ENCODE data around the gene TYW1. TPM values are rescaled to one million over a fixed set of nuclear protein-coding genes. Genes with fewer than 3 reads are reported as not detected.
"Not testable (repeated sequence)": the region's sequence is repeated elsewhere in the genome, so short reads cannot be mapped to it uniquely, and the experiment has no call there.

The TYW1 gene
- total and polyA plus RNA-seq, 2 of the 4 experiments (the other 2 are of a cell fraction): 10.7 to 23.7 TPM

GRCh38 chr7:67135617-67136486, 139.2 kb downstream of the TYW1 start:
- H3K4me2 ChIP-seq (ENCODE audit: low read depth, low read length); H2BK20ac ChIP-seq (ENCODE audit: low read depth, low read length); H4K91ac ChIP-seq (ENCODE audit: insufficient read depth, low read depth, low read length); H3K56ac ChIP-seq (ENCODE audit: extremely low read depth, insufficient read depth, low read length); in situ Hi-C loops (cut with MboI; ENCODE audit: low sequenced_read_pairs); H4K5ac ChIP-seq (ENCODE audit: low read depth, low read length); H3K27me3 ChIP-seq (ENCODE audit: control insufficient read depth, insufficient read depth, low read length); H2BK15ac ChIP-seq (ENCODE audit: low read depth, low read length); dilution Hi-C loops (cut with HindIII; ENCODE audit: low sequenced_read_pairs, unreplicated experiment); H3K9me1 ChIP-seq (ENCODE audit: insufficient read depth, low read length); H2BK5ac ChIP-seq (ENCODE audit: low read depth, low read length, poor library complexity, severe bottlenecking); H3K4me1 ChIP-seq (ENCODE audit: control insufficient read depth, insufficient read depth, low read length); H2AK9ac ChIP-seq (replicated peaks; ENCODE audit: low read depth, low read length, poor library complexity); BruUV-seq (replicated peaks); H3K4me3 ChIP-seq (ENCODE audit: insufficient read depth, low read depth, low read length); H2BK120ac ChIP-seq (ENCODE audit: low read depth, low read length); H3K9me3 ChIP-seq (ENCODE audit: control insufficient read depth, insufficient read depth, low read length); POLR2A ChIA-PET (ENCODE audit: unreplicated experiment); H3K27ac ChIP-seq (ENCODE audit: insufficient read depth, low read length); H2AFZ ChIP-seq (replicated peaks; ENCODE audit: low read length, poor library complexity); H3K18ac ChIP-seq (ENCODE audit: low read depth, low read length); H2AK5ac ChIP-seq (ENCODE audit: low read depth, low read length); intact Hi-C loops (cut with micrococcal nuclease); H3K23ac ChIP-seq (ENCODE audit: low read depth, low read length); H3K9ac ChIP-seq (ENCODE audit: low read depth, low read length); H3K14ac ChIP-seq (replicated peaks; ENCODE audit: low read depth, low read length); H4K20me1 ChIP-seq (ENCODE audit: insufficient read depth, low read length); H3K36me3 ChIP-seq (ENCODE audit: control insufficient read depth, insufficient read depth, low read length); H3K4ac ChIP-seq (ENCODE audit: low read depth, low read length); H3K79me1 ChIP-seq (ENCODE audit: low read depth in 1 of 2, low read length in 2 of 2); H4K8ac ChIP-seq (ENCODE audit: low read depth in 2 of 2, low read length in 2 of 2): not testable (repeated sequence)
- peak; percentile 25 for DNase-seq
- WGBS, 2 experiments (ENCODE audit: extremely low coverage in 2 of 2, insufficient read length in 1 of 2): no CpG with 5 or more reads among the region's 4 CpGs
- ATAC-seq (ENCODE audit: low read depth): peak; percentile 51
- CTCF ChIA-PET: interaction anchor here (0.6 kb wide), 1 partner anchor 23 kb away, joined by 3 read pairs; no protein-coding TSS in a partner anchor

- dilution Hi-C loops (cut with HindIII; ENCODE audit: low sequenced_read_pairs, unreplicated experiment); H3K4me1 ChIP-seq (ENCODE audit: control insufficient read depth, insufficient read depth, low read length); BruUV-seq (replicated peaks); H3K18ac ChIP-seq (ENCODE audit: low read depth, low read length); H3K4ac ChIP-seq (ENCODE audit: low read depth, low read length); H2BK20ac ChIP-seq (ENCODE audit: low read depth, low read length); H2AK9ac ChIP-seq (replicated peaks; ENCODE audit: low read depth, low read length, poor library complexity); H3K27me3 ChIP-seq (ENCODE audit: control insufficient read depth, insufficient read depth, low read length); H3K79me1 ChIP-seq (ENCODE audit: low read depth in 1 of 2, low read length in 2 of 2); H3K27ac ChIP-seq (ENCODE audit: insufficient read depth, low read length); H4K5ac ChIP-seq (ENCODE audit: low read depth, low read length); CTCF ChIA-PET; H4K8ac ChIP-seq (ENCODE audit: low read depth in 2 of 2, low read length in 2 of 2); H3K9ac ChIP-seq (ENCODE audit: low read depth, low read length); H2AFZ ChIP-seq (replicated peaks; ENCODE audit: low read length, poor library complexity); H3K23ac ChIP-seq (ENCODE audit: low read depth, low read length); H4K91ac ChIP-seq (ENCODE audit: insufficient read depth, low read depth, low read length); H3K4me2 ChIP-seq (ENCODE audit: low read depth, low read length); H2BK15ac ChIP-seq (ENCODE audit: low read depth, low read length); H3K9me1 ChIP-seq (ENCODE audit: insufficient read depth, low read length); POLR2A ChIA-PET (ENCODE audit: unreplicated experiment); H3K4me3 ChIP-seq (ENCODE audit: insufficient read depth, low read depth, low read length); H3K36me3 ChIP-seq (ENCODE audit: control insufficient read depth, insufficient read depth, low read length); H3K9me3 ChIP-seq (ENCODE audit: control insufficient read depth, insufficient read depth, low read length); H3K14ac ChIP-seq (replicated peaks; ENCODE audit: low read depth, low read length); intact Hi-C loops (cut with micrococcal nuclease); H2BK5ac ChIP-seq (ENCODE audit: low read depth, low read length, poor library complexity, severe bottlenecking); H2AK5ac ChIP-seq (ENCODE audit: low read depth, low read length); H4K20me1 ChIP-seq (ENCODE audit: insufficient read depth, low read length); H3K56ac ChIP-seq (ENCODE audit: extremely low read depth, insufficient read depth, low read length); in situ Hi-C loops (cut with MboI; ENCODE audit: low sequenced_read_pairs); H2BK120ac ChIP-seq (ENCODE audit: low read depth, low read length): not testable (repeated sequence)
- DNase-seq: peak; percentile 17
- WGBS, 2 experiments (ENCODE audit: extremely low coverage in 2 of 2, insufficient read length in 1 of 2): no CpG with 5 or more reads among the region's 3 CpGs
- peak; percentile 35; the same call in 1 of the 2 replicates for ATAC-seq (ENCODE audit: low read depth)
Measured at GRCh38 chr7:67137489-67137888, 140.9 kb downstream of the TYW1 start.
